ENCODE data around the gene DDN.

The DDN gene

GRCh38 chr12:49032679-49033447 is 33.7 kb upstream of the DDN start:
- CTCF ChIA-PET = interaction anchor here (1.0 to 18.9 kb wide), 7 partner anchors 8 to 61 kb away, joined by 3 to 203 read pairs (median 6); no protein-coding TSS in a partner anchor
- POLR2A ChIA-PET = interaction anchor here (0.8 to 0.9 kb wide), 2 partner anchors 25 to 35 kb away, joined by 3 to 4 read pairs; no protein-coding TSS in a partner anchor
- DNase-seq (ENCODE audit: extremely low spot score) = no peak
- TF ChIP-seq, protein P1, sequence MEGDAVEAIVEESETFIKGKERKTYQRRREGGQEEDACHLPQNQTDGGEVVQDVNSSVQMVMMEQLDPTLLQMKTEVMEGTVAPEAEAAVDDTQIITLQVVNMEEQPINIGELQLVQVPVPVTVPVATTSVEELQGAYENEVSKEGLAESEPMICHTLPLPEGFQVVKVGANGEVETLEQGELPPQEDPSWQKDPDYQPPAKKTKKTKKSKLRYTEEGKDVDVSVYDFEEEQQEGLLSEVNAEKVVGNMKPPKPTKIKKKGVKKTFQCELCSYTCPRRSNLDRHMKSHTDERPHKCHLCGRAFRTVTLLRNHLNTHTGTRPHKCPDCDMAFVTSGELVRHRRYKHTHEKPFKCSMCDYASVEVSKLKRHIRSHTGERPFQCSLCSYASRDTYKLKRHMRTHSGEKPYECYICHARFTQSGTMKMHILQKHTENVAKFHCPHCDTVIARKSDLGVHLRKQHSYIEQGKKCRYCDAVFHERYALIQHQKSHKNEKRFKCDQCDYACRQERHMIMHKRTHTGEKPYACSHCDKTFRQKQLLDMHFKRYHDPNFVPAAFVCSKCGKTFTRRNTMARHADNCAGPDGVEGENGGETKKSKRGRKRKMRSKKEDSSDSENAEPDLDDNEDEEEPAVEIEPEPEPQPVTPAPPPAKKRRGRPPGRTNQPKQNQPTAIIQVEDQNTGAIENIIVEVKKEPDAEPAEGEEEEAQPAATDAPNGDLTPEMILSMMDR (IDR thresholded peaks at IDR 0.05; ENCODE audit: control extremely low read depth, extremely low read depth, low read depth, missing control alignments) = no peak

DNA sequence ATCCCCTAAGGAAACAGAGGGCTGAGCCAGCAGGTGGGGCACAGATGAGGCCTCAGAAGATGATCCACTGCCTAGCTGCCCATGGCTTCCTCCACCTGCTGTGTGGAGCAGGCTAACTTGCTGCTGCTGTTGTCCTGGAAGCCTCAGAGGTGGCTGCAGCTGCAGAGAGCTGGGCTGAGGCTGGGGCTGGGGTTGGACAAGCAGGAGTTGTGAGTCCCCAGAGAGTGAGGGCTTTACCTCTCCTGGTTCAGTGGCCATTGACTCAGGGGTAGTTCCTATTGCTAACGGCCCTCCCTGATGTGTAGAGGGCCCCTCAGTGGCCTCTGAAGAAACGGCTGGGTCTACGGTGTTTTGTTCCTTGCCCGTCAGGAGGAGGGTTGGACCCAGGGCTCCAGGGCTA is 33.1 kb upstream of the DDN start:
- TF ChIP-seq, protein P1 (IDR thresholded peaks at IDR 0.05; ENCODE audit: control extremely low read depth, extremely low read depth, low read depth, missing control alignments) = no peak
- ChIA-PET CTCF (interaction anchor here (0.8 to 18.9 kb wide), 5 partner anchors 8 to 44 kb away, joined by 3 to 203 read pairs (median 13); no protein-coding TSS in a partner anchor), POLR2A (no interaction called here)
- no peak for DNase-seq (ENCODE audit: extremely low spot score)

DNA sequence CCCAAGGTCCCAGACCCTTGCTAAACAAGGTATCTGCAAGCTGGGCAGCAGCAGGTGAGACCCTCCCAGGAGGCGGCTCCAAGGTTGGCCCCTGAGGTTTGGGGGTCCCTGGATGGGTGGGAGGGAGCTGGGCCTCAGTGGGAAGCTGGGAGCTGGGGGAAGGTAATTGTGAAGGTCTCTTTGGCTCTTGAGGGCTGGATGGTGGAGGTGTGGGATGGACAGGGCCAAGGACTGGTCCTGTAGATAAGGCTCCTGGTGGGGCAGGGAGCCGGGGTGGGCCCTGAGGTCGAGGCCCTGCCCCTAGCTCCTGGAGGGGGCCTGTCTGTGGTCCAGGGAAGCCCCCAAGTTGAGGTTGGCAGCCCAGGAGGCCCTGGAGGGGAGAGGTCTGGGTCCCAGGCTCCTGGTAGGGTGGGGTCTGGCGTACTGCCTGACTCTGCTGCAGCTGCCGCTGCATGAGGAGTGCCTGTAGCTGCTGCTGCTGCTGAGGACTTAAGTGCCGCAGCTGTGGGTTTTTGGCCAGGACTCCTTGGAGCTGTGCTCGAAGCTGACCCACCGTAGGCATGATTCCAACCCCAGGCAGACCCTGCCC is 32.5 kb upstream of the DDN start:
- no peak for DNase-seq (ENCODE audit: extremely low spot score)
- CTCF ChIA-PET = interaction anchor here (0.8 to 18.9 kb wide), 8 partner anchors 9 to 179 kb away, joined by 3 to 203 read pairs (median 3); partner anchors contain the start of gene WNT1
- TF ChIP-seq, protein P1 (IDR thresholded peaks at IDR 0.05; ENCODE audit: control extremely low read depth, extremely low read depth, low read depth, missing control alignments) = no peak
- POLR2A ChIA-PET = no interaction called here

GRCh38 chr12:49030714-49031572 is 31.8 kb upstream of the DDN start:
- DNase-seq (ENCODE audit: extremely low spot score) = no peak
- ChIA-PET CTCF (interaction anchor here (0.7 to 18.9 kb wide), 11 partner anchors 9 to 178 kb away, joined by 3 to 203 read pairs (median 3); partner anchors contain the start of gene WNT1), POLR2A (interaction anchor here (0.6 kb wide), 1 partner anchor 42 kb away, joined by 4 read pairs; no protein-coding TSS in a partner anchor)
- TF ChIP-seq, protein P1 (IDR thresholded peaks at IDR 0.05; ENCODE audit: control extremely low read depth, extremely low read depth, low read depth, missing control alignments) = no peak

GRCh38 chr12:49030119-49030518 is 30.9 kb upstream of the DDN start:
- ChIA-PET CTCF (interaction anchor here (0.7 to 18.9 kb wide), 11 partner anchors 8 to 58 kb away, joined by 3 to 203 read pairs (median 4); partner anchors contain the start of gene PRKAG1), POLR2A (interaction anchor here (0.7 to 1.1 kb wide), 2 partner anchors 9 to 34 kb away, joined by 7 to 12 read pairs; no protein-coding TSS in a partner anchor)
- DNase-seq (ENCODE audit: extremely low spot score) = no peak
- TF ChIP-seq, protein P1 (IDR thresholded peaks at IDR 0.05; ENCODE audit: control extremely low read depth, extremely low read depth, low read depth, missing control alignments) = no peak
